Measurements from ENCODE around the gene PRKAR2B.

Gene PRKAR2B

GRCh38 chr7:107160389-107160788 is 115.9 kb downstream of the PRKAR2B start:
- no peak for DNase-seq (ENCODE audit: low read depth)

GRCh38 chr7:107161415-107161814 is 116.9 kb downstream of the PRKAR2B start:
- no peak for DNase-seq (ENCODE audit: low read depth)

GRCh38 chr7:107162475-107162874 is 118.0 kb downstream of the PRKAR2B start:
- DNase-seq (ENCODE audit: low read depth), result no peak

GRCh38 chr7:107164092-107164491 is 119.6 kb downstream of the PRKAR2B start:
- DNase-seq (ENCODE audit: low read depth), result no peak

- DNase-seq (ENCODE audit: low read depth), result no peak
These were observed 120.8 kb downstream of the PRKAR2B start for GRCh38 chr7:107165341-107165740.

- no peak for DNase-seq (ENCODE audit: low read depth)
These were observed 122.4 kb downstream of the PRKAR2B start for GRCh38 chr7:107166736-107167426.

GRCh38 chr7:107167483-107168232 is 123.2 kb downstream of the PRKAR2B start:
- no peak for DNase-seq (ENCODE audit: low read depth)

GRCh38 chr7:107168233-107169119 is 124.0 kb downstream of the PRKAR2B start, which contains the start of gene HBP1:
Gene HBP1, plus strand, starts transcription at chr7:107169003. Its CDS starts 10,891 bp downstream, at chr7:107179894.
- DNase-seq (ENCODE audit: low read depth), result peak; percentile 94

- peak; percentile 84 for DNase-seq (ENCODE audit: low read depth)
These were observed 124.9 kb downstream of the PRKAR2B start for GRCh38 chr7:107169120-107170050.

GRCh38 chr7:107170051-107170915 is 125.8 kb downstream of the PRKAR2B start:
- DNase-seq (ENCODE audit: low read depth), result no peak

- no peak for DNase-seq (ENCODE audit: low read depth)
These were observed 127.0 kb downstream of the PRKAR2B start for GRCh38 chr7:107171496-107171895.

GRCh38 chr7:107172276-107173032 is 127.9 kb downstream of the PRKAR2B start:
- DNase-seq (ENCODE audit: low read depth), result no peak

- DNase-seq (ENCODE audit: low read depth), result no peak
These were observed 128.7 kb downstream of the PRKAR2B start for GRCh38 chr7:107173191-107173590.

- DNase-seq (ENCODE audit: low read depth), result no peak
These were observed 129.3 kb downstream of the PRKAR2B start for GRCh38 chr7:107173691-107174406.

- DNase-seq (ENCODE audit: low read depth), result no peak
These were observed 135.0 kb downstream of the PRKAR2B start for GRCh38 chr7:107179326-107180164.

- peak; percentile 73 for DNase-seq (ENCODE audit: low read depth)
These were observed 135.9 kb downstream of the PRKAR2B start for GRCh38 chr7:107180378-107180777.

GRCh38 chr7:107181172-107181571 is 136.7 kb downstream of the PRKAR2B start:
- no peak for DNase-seq (ENCODE audit: low read depth)

GRCh38 chr7:107185716-107186115 is 141.2 kb downstream of the PRKAR2B start:
- no peak for DNase-seq (ENCODE audit: low read depth)
